Heart left ventricle (tissue), 13 donors: ENCODE data around the gene ZFP36.

Source experiments
- CTCF ChIP-seq, 12 donors: fragments of 200-600 bp; sonication (generic) in 4 of 12; IDR thresholded peaks; one replicate each; pipeline versions ENCODE4 v1.5.0 to v1.8.0; 2018 to 2022; ENCODE audit warnings: antibody characterized with exemption in 12 of 12, mild to moderate bottlenecking in 5 of 12
- POLR2A ChIP-seq, 2 donors: fragments of 450-650 bp; IDR thresholded peaks; one replicate each; pipeline ENCODE4 v1.6.1; 2017; ENCODE audit warnings: antibody characterized with exemption in 2 of 2, mild to moderate bottlenecking in 2 of 2, moderate library complexity in 2 of 2
- donor health status: ischemic (EF 13 %, LVEDD 7.1; RV severe dilation, severe dysfunction).
- donor health status: DM: no; HTN: yes; CAD: no.
- donor health status: DM: no; HTN: no; CAD: no.
- donor health status: ischemic (EF 25% LVEDD 6.9; RV normal size, moderate dysfunction).
- donor health status: ischemic (EF 25% LVEDD 5.7; RV mildly dilated, moderate dysfunction).
- donor health status: ischemic (EF 35%, LVEDD 5.7; RV mildly dilated, moderate dysfunction).
- donor health status: nonischemic (EF 11% LVEDD 7.7; RV severe dilation, severe dysfunction).
- donor health status: DM: yes; HTN: yes; CAD: no.
- donor health status: PGD.
- donor health status: ischemic (EF 29% LVEDD 5.4; RV normal size, mild dysfunction).
- donor health status: nonischemic (EF 23%, LVEDD 6.1; RV moderate dilation, normal function).

- TF ChIP-seq CTCF (IDR thresholded peaks at IDR 0.05) (peak in 1 of 12 donors; percentile 12), POLR2A (IDR thresholded peaks at IDR 0.05) (peak; percentile 78 to 85)
Measured at GRCh38 chr19:39409208-39410016, 2.8 kb downstream of the ZFP36 start.
